Subcutaneous adipose tissue (tissue), 4 donors: ENCODE data around the gene ZFR. TPM values are rescaled to one million over a fixed set of nuclear protein-coding genes. Genes with fewer than 3 reads are reported as not detected.

ENCODE experiments used
- CTCF ChIP-seq: fragments of 450-650 bp; IDR thresholded peaks from one replicate; pipeline ENCODE4 v1.5.1; 2016; ENCODE audit warnings: low read depth, mild to moderate bottlenecking, control low read depth, antibody characterized with exemption, moderate library complexity
- total RNA-seq, 4 donors: library from RNA; depleted of rRNA; stranded (reverse); fragments of >200 nt; gene quantifications; one replicate each; pipeline ENCODE4 v1.1.0, GENCODE V29; 2016

Gene ZFR
- total RNA-seq, 4 donors from 2014 or later: 64.6 to 142 (median 91.8) TPM

- TF ChIP-seq CTCF: no peak
Observed at GRCh38 chr5:32403760-32404159, 40.8 kb downstream of the ZFR start.

GRCh38 chr5:32400401-32400800, 44.1 kb downstream of the ZFR start:
- no peak for TF ChIP-seq CTCF

- no peak for TF ChIP-seq CTCF
Observed at GRCh38 chr5:32394981-32395380, 49.6 kb downstream of the ZFR start.

- TF ChIP-seq CTCF: no peak
Observed at GRCh38 chr5:32392039-32392438, 52.5 kb downstream of the ZFR start.

GRCh38 chr5:32390819-32391591, 53.5 kb downstream of the ZFR start:
- no peak for TF ChIP-seq CTCF

- no peak for TF ChIP-seq CTCF
Observed at GRCh38 chr5:32388432-32389129, 56.0 kb downstream of the ZFR start.

- no peak for TF ChIP-seq CTCF
Observed at GRCh38 chr5:32387841-32388240, 56.7 kb downstream of the ZFR start.
